SK-N-SH (cell line): ENCODE measurements around the gene CASP8. TPM values are rescaled to one million over a fixed set of nuclear protein-coding genes. Genes with fewer than 3 reads are reported as not detected.

Source experiments
- CTCF ChIA-PET: fragments of 300-600, 350-600 bp; formaldehyde crosslinking; extraction: SDS; loops from one replicate; lab custom pipeline; 2021; lab: Yijun Ruan, JAX
- POLR2A ChIA-PET: fragments of 350-600 bp; sonication (Branson Sonifier 250); formaldehyde crosslinking; extraction: SDS; loops from one replicate; lab custom pipeline; 2020; ENCODE audit warnings: antibody characterized with exemption, inconsistent platforms; lab: Yijun Ruan, JAX
- DNase-seq: peaks from one replicate; pipeline ENCODE4 v3.0.0; 2012
- H2AFZ ChIP-seq: fragments of 200-600 bp; sonication (generic); 2 replicates; pipeline ENCODE4 v1.8.1; 2016; ENCODE audit warnings: antibody characterized with exemption, mild to moderate bottlenecking, low read depth
- H3F3A ChIP-seq: fragments of 200-600 bp; sonication (generic); replicated peaks from 2 replicates; pipeline ENCODE3; 2016; ENCODE audit warnings: antibody characterized with exemption, mild to moderate bottlenecking; ENCODE audit not compliant: insufficient read depth
- H3K27ac ChIP-seq, 2 experiments: fragments of 200-500 bp in 1 of 2; fragments of 200-600 bp in 1 of 2; sonication (Bioruptor generic) in 1 of 2; sonication (generic), shearing (Covaris generic) in 1 of 2; 2 replicates each; pipeline versions ENCODE4 v1.5.1 to v1.6.1; 2014 to 2016; ENCODE audit warnings: low read depth in 2 of 2, inconsistent platforms in 1 of 2, low read length in 1 of 2, mild to moderate bottlenecking in 1 of 2, mixed read lengths in 1 of 2
- H3K27me3 ChIP-seq: fragments of 200-600 bp; sonication (generic), shearing (Covaris generic); 2 replicates; pipeline ENCODE4 v1.6.1; 2016; ENCODE audit warnings: mixed run types; ENCODE audit not compliant: insufficient read depth
- H3K36me3 ChIP-seq, 2 experiments: fragments of 200-500 bp in 1 of 2; fragments of 200-600 bp in 1 of 2; sonication (Bioruptor generic) in 1 of 2; sonication (generic) in 1 of 2; replicated peaks in 1 of 2; 2 replicates each; pipeline versions ENCODE3 to v1.5.1; 2014 to 2016; ENCODE audit warnings: low read length in 1 of 2, mild to moderate bottlenecking in 1 of 2; ENCODE audit not compliant: insufficient read depth in 2 of 2, control insufficient read depth in 1 of 2
- H3K4me1 ChIP-seq, 2 experiments: fragments of 200-500 bp in 1 of 2; fragments of 200-600 bp in 1 of 2; sonication (Bioruptor generic) in 1 of 2; sonication (generic), shearing (Covaris generic) in 1 of 2; 2 replicates each; pipeline versions ENCODE4 v1.5.1 to v1.6.1; 2014 to 2016; ENCODE audit warnings: low read depth in 1 of 2, low read length in 1 of 2, mixed run types in 1 of 2; ENCODE audit not compliant: insufficient read depth in 2 of 2, control insufficient read depth in 1 of 2
- H3K4me2 ChIP-seq: fragments of 200-600 bp; sonication (generic), shearing (Covaris generic); 2 replicates; pipeline ENCODE4 v1.6.1; 2017; ENCODE audit warnings: mixed run types
- H3K4me3 ChIP-seq, 2 experiments: fragments of 200-500 bp in 1 of 2; fragments of 200-600 bp in 1 of 2; sonication (Bioruptor generic) in 1 of 2; sonication (generic), shearing (Covaris generic) in 1 of 2; 2 replicates each; pipeline versions ENCODE4 v1.5.1 to v1.8.1; 2014 to 2016; ENCODE audit warnings: low read depth in 2 of 2, inconsistent platforms in 1 of 2, low read length in 1 of 2, mild to moderate bottlenecking in 1 of 2, mixed read lengths in 1 of 2, moderate library complexity in 1 of 2
- H3K79me2 ChIP-seq: fragments of 200-600 bp; sonication (generic); 2 replicates; pipeline ENCODE4 v1.8.1; 2017; ENCODE audit warnings: mild to moderate bottlenecking; ENCODE audit not compliant: insufficient read depth
- H3K9ac ChIP-seq: fragments of 200-600 bp; sonication (generic); 2 replicates; pipeline ENCODE4 v1.6.1; 2017; ENCODE audit warnings: mixed run types
- H3K9me2 ChIP-seq: fragments of 200-600 bp; sonication (generic); 2 replicates; pipeline ENCODE4 v1.6.1; 2017; ENCODE audit warnings: mixed run types
- H3K9me3 ChIP-seq: fragments of 200-600 bp; sonication (generic); 2 replicates; pipeline ENCODE4 v1.6.1; 2017; ENCODE audit warnings: mixed run types, mild to moderate bottlenecking, moderate library complexity
- H4K20me1 ChIP-seq: fragments of 200-600 bp; sonication (generic); 2 replicates; pipeline ENCODE4 v1.6.1; 2017; ENCODE audit warnings: mild to moderate bottlenecking, mixed run types; ENCODE audit not compliant: insufficient read depth
- TAF1 ChIP-seq: IDR thresholded peaks from 2 replicates; pipeline ENCODE4 v1.6.1; 2012; ENCODE audit warnings: low read depth, mild to moderate bottlenecking, low read length, moderate library complexity, borderline replicate concordance
- TCF12 ChIP-seq: IDR thresholded peaks from 2 replicates; pipeline ENCODE4 v1.4.0; 2012
- TEAD4 ChIP-seq: IDR thresholded peaks from 2 replicates; pipeline ENCODE4 v1.4.0; 2012; ENCODE audit warnings: mild to moderate bottlenecking, borderline replicate concordance; ENCODE audit not compliant: insufficient read depth
- WGBS: methylation state at CpG from one replicate; pipeline ENCODE4 v1.1.6; 2017; ENCODE audit warnings: low lambda C conversion rate; 5-methylcytosine and 5-hydroxymethylcytosine counted together
- polyA plus RNA-seq, 3 experiments: library from polyadenylated mRNA; depleted of rRNA; stranded (reverse); fragments of >200 nt; gene quantifications; 2 replicates each; pipeline ENCODE4 v1.2.3, GENCODE V29; 2012
- small RNA-seq, 7 experiments: library from RNA; depleted of rRNA; stranded (forward); fragments of <200 nt; gene quantifications; one replicate each; pipeline ENCODE3, GENCODE V24; 2012

Gene CASP8
- polyA plus RNA-seq, 1 of the 3 experiments (the other 2 are of a cell fraction), result 13.1 TPM

DNA sequence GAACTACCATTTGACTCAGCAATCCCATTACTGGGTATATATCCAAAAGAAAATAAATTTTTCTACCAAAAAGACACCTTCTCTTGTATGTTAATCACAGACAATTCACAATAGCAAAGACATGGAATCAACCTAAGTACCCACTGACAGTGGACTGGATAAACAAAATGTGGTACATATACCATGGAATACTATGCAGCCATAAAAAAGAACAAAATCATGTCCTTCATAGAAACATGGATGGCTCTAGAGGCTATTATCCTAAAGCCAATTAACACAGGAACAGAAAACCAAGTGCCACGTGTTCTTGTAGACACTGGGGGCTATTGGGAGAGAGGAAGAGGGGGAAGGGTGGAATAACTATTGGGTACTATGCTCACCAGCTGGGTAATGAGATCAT, 69.1 kb downstream of the CASP8 start:
- POLR2A ChIA-PET, result no interaction called here
- no peak for DNase-seq
- no peak overlapping the region for H3K4me2 ChIP-seq

More for the DNA sequence above, 69.1 kb downstream of the CASP8 start:
- 30% methylated on average over 1 of the region's 1 CpG for WGBS
- no peak overlapping the region for H2AFZ ChIP-seq
- no peaks in the 10 kb centered on the region for H3K27me3 ChIP-seq
- H3K79me2 ChIP-seq, result no peaks in the 10 kb centered on the region
- no peak overlapping the region for H3K4me3 ChIP-seq
- no peak for TF ChIP-seq TAF1
- TF ChIP-seq TEAD4, result no peak
- TF ChIP-seq TCF12, result no peak
- TF ChIP-seq, all 33 proteins: peak for 0
- H3K9me2 ChIP-seq, result no peaks in the 10 kb centered on the region
- H3K9ac ChIP-seq, result no peak overlapping the region
- H4K20me1 ChIP-seq, result no peaks in the 10 kb centered on the region
- H3F3A ChIP-seq, result no peaks in the 10 kb centered on the region
- CTCF ChIA-PET, result interaction anchor here (1.1 kb wide), 1 partner anchor 9 kb away, joined by 3 read pairs; no protein-coding TSS in a partner anchor
- H3K36me3 ChIP-seq, result no peaks in the 10 kb centered on the region
- no peak overlapping the region for H3K27ac ChIP-seq
- H3K4me1 ChIP-seq, result no peaks in the 10 kb centered on the region
- H3K9me3 ChIP-seq, result no peaks in the 10 kb centered on the region

Small RNA genes within 50 kb of the gene (small RNA-seq; reads per million reads assigned to genes)
- 0 to 0.20 (median 0) reads per million in 7 experiments for gene MTND4LP13

Other genes with a start within 250 kb of the CASP8 start
- 1.2 and 1.8 TPM in 2 replicates for gene HYCC2, start 188.9 kb upstream of the CASP8 start, polyA plus RNA-seq (2012; rRNA removed)
- 55.9 and 73.7 TPM in 2 replicates for gene NDUFB3, start 188.5 kb upstream of the CASP8 start, polyA plus RNA-seq (2012; rRNA removed)
- gene CFLAR, start 144.4 kb upstream of the CASP8 start, polyA plus RNA-seq (2012; rRNA removed), result 23.7 and 32.6 TPM in 2 replicates
- 0.12 and 0.31 TPM in 2 replicates for gene CASP10, start 77.4 kb upstream of the CASP8 start, polyA plus RNA-seq (2012; rRNA removed)
- 0.35 and 0.44 TPM in 2 replicates for gene FLACC1, start 96.8 kb downstream of the CASP8 start, polyA plus RNA-seq (2012; rRNA removed)
- gene TRAK2, start 190.9 kb downstream of the CASP8 start, polyA plus RNA-seq (2012; rRNA removed), result 10.4 and 14.6 TPM in 2 replicates
- 27.0 and 33.6 TPM in 2 replicates for gene STRADB, start 191.2 kb downstream of the CASP8 start, polyA plus RNA-seq (2012; rRNA removed)